ENCODE data around the gene OSBPL5. TPM values are rescaled to one million over a fixed set of nuclear protein-coding genes. Genes with fewer than 3 reads are reported as not detected.

The OSBPL5 gene
- total RNA-seq, 1 experiment from 2014 or later: 51.4 TPM

DNA sequence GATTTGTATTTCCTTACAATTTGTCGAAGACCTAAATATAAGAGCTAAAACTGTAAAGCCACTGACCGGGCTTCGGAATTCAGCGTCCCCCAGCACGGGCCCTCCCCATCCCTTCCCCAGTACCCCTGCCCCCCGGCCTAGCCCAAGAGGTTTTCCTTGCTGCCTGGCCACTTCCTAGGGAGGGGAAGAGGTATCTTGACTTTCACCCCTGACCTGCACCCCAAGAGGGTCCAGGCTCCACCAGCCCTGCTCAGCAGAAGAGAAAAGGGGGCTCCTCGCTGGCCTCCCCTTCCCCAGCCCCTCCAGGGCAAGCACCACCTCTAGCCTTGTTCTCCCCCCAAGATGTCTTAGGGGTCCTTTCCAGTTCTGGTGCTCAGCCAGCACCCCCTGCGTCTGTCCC is 81.8 kb downstream of the OSBPL5 start:
- Histone ChIP-seq H2AFZ (ENCODE audit: low read length) (no peak overlapping the region), H3K4me2 (ENCODE audit: low read length) (no peak overlapping the region), H3F3A (ENCODE audit: low read length, unreplicated experiment) (no peaks in the 10 kb centered on the region), H4K20me1 (ENCODE audit: low read length) (no peaks in the 10 kb centered on the region), H3K4me3 (ENCODE audit: low read length) (no peak overlapping the region), H3K79me2 (ENCODE audit: low read length) (no peaks in the 10 kb centered on the region), H3K27me3 (ENCODE audit: low read length) (no peaks in the 10 kb centered on the region), H3K4me1 (ENCODE audit: insufficient read depth, low read length) (peaks cover 3% of the 10 kb centered on the region; the same call in 1 of the 2 replicates), H3K27ac (ENCODE audit: low read length) (no peak overlapping the region), H3K9me2 (replicated peaks; ENCODE audit: low read length) (no peaks in the 10 kb centered on the region), H3K36me3 (ENCODE audit: low read depth, low read length) (no peaks in the 10 kb centered on the region), H3K9ac (ENCODE audit: low read length) (no peak overlapping the region), H3K9me3 (ENCODE audit: low read length) (no peaks in the 10 kb centered on the region)
- no peak for DNase-seq
- ChIA-PET CTCF (no interaction called here), POLR2A (ENCODE audit: unreplicated experiment) (no interaction called here)
- no peak for ATAC-seq
- no TSS peak for BruUV-seq (replicated peaks)
- no peak for TF ChIP-seq EZH2 (IDR thresholded peaks at IDR 0.05; ENCODE audit: low read length, unreplicated experiment)
- no peak for TF ChIP-seq CTCF (conservative IDR thresholded peaks at IDR 0.05; ENCODE audit: low read depth, low read length)
- TF ChIP-seq EZH2phosphoT487 (IDR thresholded peaks at IDR 0.05; ENCODE audit: borderline replicate concordance, low read length): no peak
- intact Hi-C loops (cut with micrococcal nuclease): no loop called here

- intact Hi-C loops (cut with micrococcal nuclease): no loop called here
- Histone ChIP-seq H3K27ac (ENCODE audit: low read length) (no peak overlapping the region), H3K36me3 (ENCODE audit: low read depth, low read length) (no peaks in the 10 kb centered on the region), H4K20me1 (ENCODE audit: low read length) (no peaks in the 10 kb centered on the region), H3K9me3 (ENCODE audit: low read length) (no peaks in the 10 kb centered on the region), H3K9ac (ENCODE audit: low read length) (no peak overlapping the region), H3K4me1 (ENCODE audit: insufficient read depth, low read length) (no peaks in the 10 kb centered on the region; the same call in 1 of the 2 replicates), H3K9me2 (replicated peaks; ENCODE audit: low read length) (no peaks in the 10 kb centered on the region), H2AFZ (ENCODE audit: low read length) (no peak overlapping the region), H3K79me2 (ENCODE audit: low read length) (no peaks in the 10 kb centered on the region), H3K4me3 (ENCODE audit: low read length) (no peak overlapping the region), H3K27me3 (ENCODE audit: low read length) (no peaks in the 10 kb centered on the region), H3K4me2 (ENCODE audit: low read length) (no peak overlapping the region), H3F3A (ENCODE audit: low read length, unreplicated experiment) (no peaks in the 10 kb centered on the region)
- ATAC-seq: no peak
- POLR2A ChIA-PET (ENCODE audit: unreplicated experiment): no interaction called here
- TF ChIP-seq EZH2phosphoT487 (IDR thresholded peaks at IDR 0.05; ENCODE audit: borderline replicate concordance, low read length): no peak
- TF ChIP-seq EZH2 (IDR thresholded peaks at IDR 0.05; ENCODE audit: low read length, unreplicated experiment): no peak
- no peak for TF ChIP-seq CTCF (conservative IDR thresholded peaks at IDR 0.05; ENCODE audit: low read depth, low read length)
- CTCF ChIA-PET: interaction anchor here (0.7 kb wide), 1 partner anchor 8 kb away, joined by 9 read pairs; no protein-coding TSS in a partner anchor
- no peak for DNase-seq
- BruUV-seq (replicated peaks): no TSS peak
Measured at GRCh38 chr11:3081386-3081751, 83.7 kb downstream of the OSBPL5 start.

DNA sequence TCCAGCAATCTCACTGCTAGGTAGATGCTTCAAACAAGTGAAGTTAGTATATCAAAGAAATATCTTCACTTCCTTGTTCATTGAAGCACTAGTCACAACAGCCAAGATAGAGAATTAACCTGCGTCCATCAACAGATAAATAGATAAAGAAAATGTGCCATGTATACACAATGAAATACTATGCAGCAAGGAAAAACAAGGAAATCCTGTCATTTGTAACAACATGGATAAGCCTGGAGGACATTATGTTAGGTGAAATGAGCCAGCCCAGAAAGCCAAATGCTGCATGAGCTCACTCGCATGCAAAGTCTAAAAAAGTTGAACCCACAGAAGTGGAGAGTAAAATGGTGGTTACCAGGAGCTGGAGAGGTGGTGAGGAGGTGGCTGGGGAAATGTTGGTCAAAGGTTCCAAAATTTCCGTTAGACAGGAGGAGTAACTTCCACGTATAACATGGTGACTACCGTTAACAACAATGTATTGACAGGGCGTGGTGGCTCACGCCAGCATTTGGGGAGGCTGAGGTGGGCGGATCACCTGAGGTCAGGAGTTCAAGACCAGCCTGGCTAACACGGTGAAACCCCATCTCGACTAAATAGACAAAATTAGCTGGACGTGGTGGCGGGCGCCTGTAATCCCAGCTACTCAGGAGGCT is 84.3 kb downstream of the OSBPL5 start:
- DNase-seq (peak; percentile 19), ATAC-seq (no peak)
- BruUV-seq (replicated peaks): no TSS peak
- no peak overlapping the region for H3K27ac ChIP-seq (ENCODE audit: low read length)
- POLR2A ChIA-PET (ENCODE audit: unreplicated experiment): no interaction called here
- H3K9me3 ChIP-seq (ENCODE audit: low read length): no peaks in the 10 kb centered on the region
- TF ChIP-seq EZH2phosphoT487 (IDR thresholded peaks at IDR 0.05; ENCODE audit: borderline replicate concordance, low read length): no peak
- no peak for TF ChIP-seq EZH2 (IDR thresholded peaks at IDR 0.05; ENCODE audit: low read length, unreplicated experiment)
- TF ChIP-seq CTCF (conservative IDR thresholded peaks at IDR 0.05; ENCODE audit: low read depth, low read length): no peak
- no peaks in the 10 kb centered on the region for H3F3A ChIP-seq (ENCODE audit: low read length, unreplicated experiment)
- H3K36me3 ChIP-seq (ENCODE audit: low read depth, low read length): no peaks in the 10 kb centered on the region
- no peak overlapping the region for H3K4me2 ChIP-seq (ENCODE audit: low read length)
- H3K79me2 ChIP-seq (ENCODE audit: low read length): no peaks in the 10 kb centered on the region
- H3K4me3 ChIP-seq (ENCODE audit: low read length): no peak overlapping the region
- H4K20me1 ChIP-seq (ENCODE audit: low read length): no peaks in the 10 kb centered on the region
- no peaks in the 10 kb centered on the region for H3K27me3 ChIP-seq (ENCODE audit: low read length)
- CTCF ChIA-PET: interaction anchor here (0.6 to 0.7 kb wide), 2 partner anchors 9 to 10 kb away, joined by 3 to 9 read pairs; no protein-coding TSS in a partner anchor
- no peaks in the 10 kb centered on the region for H3K9me2 ChIP-seq (replicated peaks; ENCODE audit: low read length)
- intact Hi-C loops (cut with micrococcal nuclease): no loop called here
- no peaks in the 10 kb centered on the region; the same call in 1 of the 2 replicates for H3K4me1 ChIP-seq (ENCODE audit: insufficient read depth, low read length)
- no peak overlapping the region for H3K9ac ChIP-seq (ENCODE audit: low read length)
- no peak overlapping the region for H2AFZ ChIP-seq (ENCODE audit: low read length)
